Upper lobe of left lung (tissue), 6 donors: ENCODE measurements around the gene TMEM132D. TPM values are rescaled to one million over a fixed set of nuclear protein-coding genes. Genes with fewer than 3 reads are reported as not detected.

Source experiments
- ATAC-seq, 2 donors: fragments of 200-7000 bp; cut with Tn5 transposase; one replicate each; pipeline ENCODE4 v1.9.1; 2022; ENCODE audit warnings: mild to moderate bottlenecking in 2 of 2, moderate library complexity in 2 of 2; ENCODE audit not compliant: low FRiP score in 2 of 2
- DNase-seq, 2 donors: peaks; one replicate each; pipeline ENCODE4 v3.0.0-alpha.2; 2019 to 2020
- H3K27ac ChIP-seq, 4 donors: fragments of 200-600 bp; sonication (generic); one replicate each; pipeline ENCODE4 v1.5.1; 2016 to 2019
- H3K27me3 ChIP-seq, 4 donors: fragments of 200-600 bp; sonication (generic); one replicate each; pipeline ENCODE4 v1.5.1; 2017 to 2019
- H3K36me3 ChIP-seq, 4 donors: fragments of 200-600 bp; sonication (generic); one replicate each; pipeline ENCODE4 v1.5.1; 2016 to 2019
- H3K4me1 ChIP-seq, 4 donors: fragments of 200-600 bp; sonication (generic); one replicate each; pipeline ENCODE4 v1.5.1; 2018 to 2019
- H3K4me3 ChIP-seq, 4 donors: fragments of 200-600 bp; sonication (generic); one replicate each; pipeline ENCODE4 v1.5.1; 2017 to 2019; ENCODE audit warnings: mild to moderate bottlenecking in 2 of 4, moderate library complexity in 1 of 4
- H3K9me3 ChIP-seq, 4 donors: fragments of 200-600 bp; sonication (generic); one replicate each; pipeline ENCODE4 v1.5.1; 2018 to 2019
- EP300 ChIP-seq, 4 donors: sonication (generic); formaldehyde crosslinking; IDR thresholded peaks; one replicate each; pipeline ENCODE4 v1.5.1; 2017; ENCODE audit warnings: antibody characterized with exemption in 4 of 4, control low read depth in 2 of 4
- POLR2A ChIP-seq, 4 donors: fragments of 450-650 bp; IDR thresholded peaks; one replicate each; pipeline ENCODE4 v1.5.1; 2016 to 2017; ENCODE audit warnings: antibody characterized with exemption in 4 of 4, mild to moderate bottlenecking in 2 of 4
- POLR2AphosphoS5 ChIP-seq, 2 donors: sonication (generic); formaldehyde crosslinking; IDR thresholded peaks; one replicate each; pipeline ENCODE4 v1.5.1; 2017; ENCODE audit warnings: antibody characterized with exemption in 2 of 2
- WGBS, 2 donors: methylation state at CpG; one replicate each; pipeline ENCODE4 v1.1.5; 2017 to 2018; 5-methylcytosine and 5-hydroxymethylcytosine counted together
- total RNA-seq, 6 donors: library from RNA; depleted of rRNA in 4 of 6; stranded (reverse); fragments of >200 nt in 4 of 6; gene quantifications; one replicate each; pipeline versions ENCODE4 v1.1.0 to v1.2.1, GENCODE V29; 2016 to 2021
- TF ChIP-seq, protein P1 (sequence below), 6 experiments: fragments of 450-650 bp in 4 of 6; fragments of 200-600 bp in 2 of 6; sonication (generic) in 2 of 6; IDR thresholded peaks; one replicate each; pipeline ENCODE4 v1.5.1; 2016 to 2019; ENCODE audit warnings: antibody characterized with exemption in 6 of 6
- donor health status: DM: no; HTN: no; CAD: no; lungs with moderate emphysema.
- donor health status: DM: no; HTN: yes; CAD: no; lungs with severe emphysema.

The TMEM132D gene
- total RNA-seq, 6 donors from 2014 or later, result 0.30 to 1.0 (median 0.79) TPM; not detected in 1

DNA sequence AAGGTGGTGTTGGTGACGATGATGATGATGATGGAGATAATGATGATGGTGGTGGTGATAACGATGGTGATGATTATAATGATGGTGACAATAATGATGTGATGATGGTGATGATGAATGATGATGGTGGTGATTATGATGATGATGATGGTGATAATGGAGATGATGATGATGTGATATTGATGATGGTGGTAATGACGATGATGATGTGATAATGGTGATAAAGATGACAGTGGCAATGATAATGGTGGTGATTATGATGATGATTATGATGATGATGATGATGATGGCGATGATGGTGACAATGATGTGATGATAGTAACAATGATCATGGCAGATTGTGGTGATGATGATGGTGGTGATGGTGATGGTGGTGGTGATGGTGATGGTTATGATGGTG, 532.6 kb downstream of the TMEM132D start:
- H3K27ac ChIP-seq, result no peak overlapping the region
- H3K4me1 ChIP-seq, result no peaks in the 10 kb centered on the region
- H3K9me3 ChIP-seq, result peaks cover 0 to 7% (median 0%) of the 10 kb centered on the region in 4 donors
- TF ChIP-seq EP300 (IDR thresholded peaks at IDR 0.05), result no peak
- TF ChIP-seq, protein P1, sequence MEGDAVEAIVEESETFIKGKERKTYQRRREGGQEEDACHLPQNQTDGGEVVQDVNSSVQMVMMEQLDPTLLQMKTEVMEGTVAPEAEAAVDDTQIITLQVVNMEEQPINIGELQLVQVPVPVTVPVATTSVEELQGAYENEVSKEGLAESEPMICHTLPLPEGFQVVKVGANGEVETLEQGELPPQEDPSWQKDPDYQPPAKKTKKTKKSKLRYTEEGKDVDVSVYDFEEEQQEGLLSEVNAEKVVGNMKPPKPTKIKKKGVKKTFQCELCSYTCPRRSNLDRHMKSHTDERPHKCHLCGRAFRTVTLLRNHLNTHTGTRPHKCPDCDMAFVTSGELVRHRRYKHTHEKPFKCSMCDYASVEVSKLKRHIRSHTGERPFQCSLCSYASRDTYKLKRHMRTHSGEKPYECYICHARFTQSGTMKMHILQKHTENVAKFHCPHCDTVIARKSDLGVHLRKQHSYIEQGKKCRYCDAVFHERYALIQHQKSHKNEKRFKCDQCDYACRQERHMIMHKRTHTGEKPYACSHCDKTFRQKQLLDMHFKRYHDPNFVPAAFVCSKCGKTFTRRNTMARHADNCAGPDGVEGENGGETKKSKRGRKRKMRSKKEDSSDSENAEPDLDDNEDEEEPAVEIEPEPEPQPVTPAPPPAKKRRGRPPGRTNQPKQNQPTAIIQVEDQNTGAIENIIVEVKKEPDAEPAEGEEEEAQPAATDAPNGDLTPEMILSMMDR (IDR thresholded peaks at IDR 0.05), result no peak
- no peak for TF ChIP-seq POLR2AphosphoS5 (IDR thresholded peaks at IDR 0.05)
- no peak for TF ChIP-seq POLR2A (IDR thresholded peaks at IDR 0.05)
- no peak overlapping the region for H3K4me3 ChIP-seq
- DNase-seq (no peak), ATAC-seq (no peak)
- no peaks in the 10 kb centered on the region for H3K27me3 ChIP-seq
- WGBS, 2 donors, result 81 to 95% methylated on average over 4 of the region's 4 CpGs
- no peaks in the 10 kb centered on the region for H3K36me3 ChIP-seq

DNA sequence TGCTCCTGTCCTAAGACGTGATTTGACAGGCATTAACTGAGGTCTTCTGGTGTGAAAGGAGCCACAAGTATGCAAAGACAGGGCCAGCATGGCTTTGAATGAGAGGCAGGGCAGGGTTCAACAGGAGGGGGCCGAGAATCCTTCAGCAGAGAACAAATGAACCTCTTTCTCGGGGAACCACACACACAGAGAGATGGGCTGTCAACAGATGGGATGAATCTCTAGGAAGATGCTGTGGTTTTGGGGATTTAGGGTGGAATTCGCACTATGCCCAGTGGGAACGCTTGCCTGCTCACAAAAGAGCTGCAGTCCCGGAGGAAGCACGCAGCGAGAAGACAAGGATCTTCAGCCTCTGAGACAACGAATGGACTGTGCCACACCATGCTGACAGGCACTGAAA, 537.2 kb downstream of the TMEM132D start:
- Histone ChIP-seq H3K4me3 (no peak overlapping the region), H3K4me1 (no peaks in the 10 kb centered on the region), H3K36me3 (no peaks in the 10 kb centered on the region), H3K27me3 (no peaks in the 10 kb centered on the region), H3K27ac (no peak overlapping the region), H3K9me3 (peaks cover 0 to 7% (median 0%) of the 10 kb centered on the region in 4 donors)
- TF ChIP-seq POLR2A (IDR thresholded peaks at IDR 0.05) (no peak), POLR2AphosphoS5 (IDR thresholded peaks at IDR 0.05) (no peak), EP300 (IDR thresholded peaks at IDR 0.05) (no peak)
- TF ChIP-seq, protein P1 (IDR thresholded peaks at IDR 0.05), result no peak
- WGBS, 2 donors, result 80 to 84% methylated on average over 9 of the region's 9 CpGs
- ATAC-seq, result no peak
- DNase-seq, result no peak

DNA sequence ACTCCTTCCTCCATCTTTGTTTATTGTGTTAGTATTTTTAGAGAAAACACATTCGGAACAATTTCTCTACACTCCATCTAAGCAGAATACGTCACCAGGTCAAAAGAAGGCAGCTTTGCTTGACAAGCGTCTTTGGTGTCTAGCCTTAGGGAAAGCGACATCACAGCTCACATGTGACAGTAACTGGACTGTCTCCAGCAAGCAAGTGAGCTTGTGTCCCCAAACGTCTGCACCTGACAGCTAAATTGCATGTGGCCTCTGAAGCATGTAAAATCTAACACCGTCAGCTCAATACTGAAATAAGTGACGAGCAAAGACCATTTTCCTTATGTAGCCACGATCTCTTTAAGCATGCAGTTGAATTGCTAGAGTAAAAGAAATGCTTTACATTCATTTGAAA, 540.8 kb downstream of the TMEM132D start:
- no peaks in the 10 kb centered on the region for H3K27me3 ChIP-seq
- H3K27ac ChIP-seq, result no peak overlapping the region
- no peaks in the 10 kb centered on the region for H3K4me1 ChIP-seq
- H3K9me3 ChIP-seq, result peaks cover 0 to 7% (median 0%) of the 10 kb centered on the region in 4 donors
- 64 to 73% methylated on average over 8 of the region's 8 CpGs for WGBS, 2 donors
- DNase-seq (no peak), ATAC-seq (no peak)
- H3K36me3 ChIP-seq, result no peaks in the 10 kb centered on the region
- no peak overlapping the region for H3K4me3 ChIP-seq
- TF ChIP-seq POLR2AphosphoS5 (IDR thresholded peaks at IDR 0.05) (no peak), POLR2A (IDR thresholded peaks at IDR 0.05) (no peak)
- TF ChIP-seq, protein P1 (IDR thresholded peaks at IDR 0.05), result no peak

DNA sequence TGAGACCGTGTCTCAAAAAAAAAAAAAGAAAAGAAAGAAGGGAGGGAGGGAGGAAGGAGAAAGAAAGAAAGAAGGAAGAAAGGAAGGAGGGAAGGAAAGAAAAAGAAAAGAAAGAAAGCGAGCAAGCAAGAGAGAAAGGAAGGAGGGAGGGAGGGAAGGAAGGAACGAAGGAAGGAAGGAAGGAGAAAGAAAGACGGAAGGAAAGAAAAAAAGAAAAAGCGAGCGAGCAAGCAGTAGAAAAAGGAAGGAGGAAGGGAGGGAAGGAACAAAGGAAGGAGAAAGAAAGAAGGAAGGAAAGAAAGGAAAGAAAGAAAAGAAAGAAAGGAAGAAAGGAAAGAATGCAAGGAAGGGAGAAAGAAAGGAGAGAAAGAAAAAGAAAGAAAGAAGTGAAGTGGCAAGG, 546.6 kb downstream of the TMEM132D start:
- WGBS, 2 donors, result 90 to 92% methylated on average over 6 of the region's 6 CpGs
- ATAC-seq (no peak), DNase-seq (no peak)
- no peaks in the 10 kb centered on the region for H3K9me3 ChIP-seq
- H3K27me3 ChIP-seq, result no peaks in the 10 kb centered on the region
- TF ChIP-seq POLR2AphosphoS5 (IDR thresholded peaks at IDR 0.05), result no peak
- TF ChIP-seq, protein P1 (IDR thresholded peaks at IDR 0.05), result no peak
- TF ChIP-seq EP300 (IDR thresholded peaks at IDR 0.05), result no peak
- TF ChIP-seq POLR2A (IDR thresholded peaks at IDR 0.05), result no peak
- no peak overlapping the region for H3K4me3 ChIP-seq
- H3K36me3 ChIP-seq, result no peaks in the 10 kb centered on the region
- no peak overlapping the region for H3K27ac ChIP-seq
- no peaks in the 10 kb centered on the region for H3K4me1 ChIP-seq

DNA sequence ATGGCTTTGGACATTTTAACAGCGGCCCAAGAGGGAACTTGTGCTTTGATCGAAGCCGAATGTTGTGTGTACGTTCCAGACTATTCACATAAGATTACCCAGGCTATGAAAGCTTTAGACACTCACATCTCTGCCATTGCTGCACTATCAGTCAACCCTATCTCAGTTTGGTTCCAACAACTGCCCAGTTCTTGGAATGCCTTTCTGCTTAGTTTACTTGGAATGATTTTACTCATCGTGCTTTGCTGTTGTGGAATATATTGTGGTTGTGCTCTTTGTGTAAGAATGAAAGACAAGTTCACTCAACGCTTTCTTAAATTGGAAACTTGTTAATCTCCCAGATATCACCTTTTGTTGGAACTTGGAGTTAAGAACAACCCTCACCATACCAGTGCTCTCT, 552.3 kb downstream of the TMEM132D start:
- Histone ChIP-seq H3K4me1 (no peaks in the 10 kb centered on the region), H3K27me3 (no peaks in the 10 kb centered on the region), H3K27ac (no peak overlapping the region), H3K36me3 (no peaks in the 10 kb centered on the region), H3K9me3 (no peaks in the 10 kb centered on the region), H3K4me3 (no peak overlapping the region)
- 94 to 96% methylated on average over 6 of the region's 6 CpGs for WGBS, 2 donors
- TF ChIP-seq EP300 (IDR thresholded peaks at IDR 0.05), result no peak
- TF ChIP-seq, protein P1 (IDR thresholded peaks at IDR 0.05), result no peak
- TF ChIP-seq POLR2AphosphoS5 (IDR thresholded peaks at IDR 0.05), result no peak
- no peak for TF ChIP-seq POLR2A (IDR thresholded peaks at IDR 0.05)
- ATAC-seq (no peak), DNase-seq (no peak)
